GM23338 (cell line): Measurements from ENCODE around the gene OSBPL10.

Experiments
- CREB1 ChIP-seq: fragments of 250-450 bp; sonication (Bioruptor Pico); IDR thresholded peaks from 2 replicates; pipeline ENCODE4 v1.5.0; 2020; ENCODE audit warnings: low read depth, mild to moderate bottlenecking, moderate library complexity
- CTCF ChIP-seq, 2 experiments: fragments of 200-600 bp in 1 of 2; sonication (generic) in 1 of 2; conservative IDR thresholded peaks; 2 replicates each; pipeline versions ENCODE4 v1.5.1 to v1.6.1; 2016 to 2017; ENCODE audit warnings: antibody characterized with exemption in 2 of 2, low read depth in 2 of 2, mild to moderate bottlenecking in 2 of 2, moderate library complexity in 1 of 2
- EZH2 ChIP-seq: fragments of 200-600 bp; sonication (generic); IDR thresholded peaks from one replicate; pipeline ENCODE4 v1.8.0; 2017; ENCODE audit warnings: antibody characterized with exemption, mild to moderate bottlenecking, low read depth; ENCODE audit not compliant: unreplicated experiment
- EZH2phosphoT487 ChIP-seq: fragments of 200-600 bp; sonication (generic); IDR thresholded peaks from one replicate; pipeline ENCODE4 v1.8.1; 2018; ENCODE audit warnings: antibody characterized with exemption; ENCODE audit not compliant: unreplicated experiment
- JUNB ChIP-seq: IDR thresholded peaks from one replicate; pipeline ENCODE4 v1.6.1; 2016; ENCODE audit warnings: antibody characterized with exemption; ENCODE audit not compliant: unreplicated experiment
- POLR2AphosphoS5 ChIP-seq: IDR thresholded peaks from 2 replicates; pipeline ENCODE4 v1.6.1; 2016; ENCODE audit warnings: antibody characterized with exemption, low read depth
- REST ChIP-seq: IDR thresholded peaks from one replicate; pipeline ENCODE4 v1.6.1; 2018; ENCODE audit warnings: antibody characterized with exemption; ENCODE audit not compliant: unreplicated experiment

GRCh38 chr3:31945738-31946052 is 35.4 kb downstream of the OSBPL10 start:
- no peak for TF ChIP-seq CTCF (conservative IDR thresholded peaks at IDR 0.05; ENCODE audit: low read depth in 2 of 2)
- no peak for TF ChIP-seq EZH2
- no peak for TF ChIP-seq EZH2phosphoT487
- TF ChIP-seq POLR2AphosphoS5, result no peak
- TF ChIP-seq REST, result no peak
- TF ChIP-seq CREB1, result no peak
- TF ChIP-seq JUNB, result no peak
